ENCODE measurements around the gene RPL29.

The RPL29 gene

DNA sequence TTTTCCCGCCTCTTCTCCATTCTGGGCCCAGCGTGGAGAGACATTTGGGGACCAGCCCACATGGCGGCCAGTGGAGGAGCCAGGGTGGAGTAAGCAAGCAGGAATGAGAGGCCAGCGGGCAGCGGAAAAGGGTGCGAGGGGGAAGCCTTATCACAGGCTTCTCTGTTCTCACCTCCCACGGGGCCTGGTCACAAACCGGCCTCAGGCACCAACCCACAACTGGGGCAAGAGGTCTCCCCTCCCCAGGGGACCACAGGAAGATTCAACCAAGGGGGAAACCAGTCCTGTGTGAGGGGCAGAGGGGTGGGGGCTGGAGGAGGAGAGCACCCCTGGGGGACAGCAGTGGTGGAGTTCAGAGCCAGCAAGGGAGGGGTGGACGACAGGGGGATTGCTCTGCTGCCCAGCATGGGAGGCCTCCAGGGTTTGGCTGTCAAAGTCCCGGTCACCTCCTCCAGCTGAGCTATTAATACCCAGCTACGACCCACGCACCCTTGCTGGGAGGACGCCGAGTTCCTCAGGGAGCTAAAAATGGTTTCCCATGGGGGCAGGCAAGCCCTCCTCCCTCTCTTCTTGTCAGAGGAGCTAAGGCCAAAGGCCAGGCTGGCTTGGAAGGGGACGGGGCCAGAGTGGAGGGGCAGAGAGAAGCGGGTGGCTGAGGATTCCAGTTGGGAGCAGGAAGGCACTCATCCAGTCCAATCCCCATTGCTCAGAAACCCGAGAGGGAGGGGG, 23.8 kb upstream of the RPL29 start:
- Histone ChIP-seq H3K9me3 (no peaks in the 10 kb centered on the region), H3K4me3 (ENCODE audit: low read depth, low read length) (no peak overlapping the region), H3K4me1 (peaks cover 34% of the 10 kb centered on the region), H3K27me3 (no peaks in the 10 kb centered on the region), H3K36me3 (no peaks in the 10 kb centered on the region)
- TF ChIP-seq, protein P1, sequence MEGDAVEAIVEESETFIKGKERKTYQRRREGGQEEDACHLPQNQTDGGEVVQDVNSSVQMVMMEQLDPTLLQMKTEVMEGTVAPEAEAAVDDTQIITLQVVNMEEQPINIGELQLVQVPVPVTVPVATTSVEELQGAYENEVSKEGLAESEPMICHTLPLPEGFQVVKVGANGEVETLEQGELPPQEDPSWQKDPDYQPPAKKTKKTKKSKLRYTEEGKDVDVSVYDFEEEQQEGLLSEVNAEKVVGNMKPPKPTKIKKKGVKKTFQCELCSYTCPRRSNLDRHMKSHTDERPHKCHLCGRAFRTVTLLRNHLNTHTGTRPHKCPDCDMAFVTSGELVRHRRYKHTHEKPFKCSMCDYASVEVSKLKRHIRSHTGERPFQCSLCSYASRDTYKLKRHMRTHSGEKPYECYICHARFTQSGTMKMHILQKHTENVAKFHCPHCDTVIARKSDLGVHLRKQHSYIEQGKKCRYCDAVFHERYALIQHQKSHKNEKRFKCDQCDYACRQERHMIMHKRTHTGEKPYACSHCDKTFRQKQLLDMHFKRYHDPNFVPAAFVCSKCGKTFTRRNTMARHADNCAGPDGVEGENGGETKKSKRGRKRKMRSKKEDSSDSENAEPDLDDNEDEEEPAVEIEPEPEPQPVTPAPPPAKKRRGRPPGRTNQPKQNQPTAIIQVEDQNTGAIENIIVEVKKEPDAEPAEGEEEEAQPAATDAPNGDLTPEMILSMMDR (IDR thresholded peaks at IDR 0.05; ENCODE audit: low read depth, low read length) = no peak
- no peak for DNase-seq

DNA sequence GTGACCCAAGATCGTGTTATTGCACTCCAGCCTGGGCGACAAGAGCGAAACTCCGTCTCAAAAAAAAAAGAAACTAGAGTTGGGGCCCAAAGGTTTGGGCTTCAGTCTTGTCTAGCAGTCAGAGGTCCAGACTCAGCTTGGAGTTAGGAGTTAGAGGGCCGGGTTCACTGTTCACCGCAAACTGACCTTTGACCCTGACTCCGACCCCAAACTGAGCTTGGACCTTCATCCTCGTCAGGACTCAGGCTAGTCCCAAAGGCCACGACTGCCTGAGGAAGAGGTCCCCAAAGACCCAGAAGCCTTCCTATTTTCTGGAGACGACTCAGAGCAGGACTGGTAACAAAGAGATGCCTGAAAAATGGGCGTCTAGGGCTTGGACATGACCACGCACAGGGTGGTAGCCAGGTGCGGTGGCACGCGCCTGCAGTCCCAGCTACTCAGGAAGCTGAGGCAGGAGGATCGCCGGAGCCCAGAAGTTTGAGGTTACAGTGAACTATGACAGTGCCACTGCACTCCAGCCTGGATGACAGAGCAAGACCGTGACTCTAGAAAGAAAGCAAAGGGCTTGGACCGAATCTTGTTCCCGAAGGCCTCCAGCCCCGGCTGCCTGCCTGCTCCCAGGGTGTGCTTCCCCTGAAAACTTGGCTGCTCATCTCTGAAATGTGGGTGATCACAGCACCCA, 22.8 kb upstream of the RPL29 start:
- H3K27me3 ChIP-seq = no peaks in the 10 kb centered on the region
- H3K4me1 ChIP-seq = peaks cover 36% of the 10 kb centered on the region
- no peaks in the 10 kb centered on the region for H3K36me3 ChIP-seq
- no peak overlapping the region for H3K4me3 ChIP-seq (ENCODE audit: low read depth, low read length)
- no peaks in the 10 kb centered on the region for H3K9me3 ChIP-seq
- DNase-seq = no peak
- TF ChIP-seq, protein P1 (IDR thresholded peaks at IDR 0.05; ENCODE audit: low read depth, low read length) = no peak

DNA sequence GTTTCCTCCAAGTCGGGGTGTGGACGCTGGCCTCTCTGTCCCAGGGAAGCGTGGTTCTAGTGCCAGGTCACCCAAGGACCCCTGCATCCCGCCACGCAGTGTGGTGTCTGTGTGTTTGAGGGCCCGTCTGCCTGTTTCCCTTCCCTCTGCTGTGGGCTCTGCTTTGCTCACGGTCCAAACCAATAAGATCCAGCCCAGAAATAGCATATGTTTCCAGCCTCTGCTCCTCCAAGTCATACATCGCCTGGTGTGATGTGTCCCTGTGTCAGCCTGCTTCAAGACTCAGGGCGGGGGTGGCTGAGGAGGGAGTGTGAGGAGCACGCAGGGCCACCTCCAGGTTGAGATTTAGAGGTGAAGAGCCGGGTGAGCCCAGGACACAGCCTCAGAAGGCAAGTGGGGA, 21.9 kb upstream of the RPL29 start:
- no peak overlapping the region for H3K4me3 ChIP-seq (ENCODE audit: low read depth, low read length)
- peaks cover 36% of the 10 kb centered on the region for H3K4me1 ChIP-seq
- no peaks in the 10 kb centered on the region for H3K27me3 ChIP-seq
- H3K36me3 ChIP-seq = no peaks in the 10 kb centered on the region
- no peaks in the 10 kb centered on the region for H3K9me3 ChIP-seq
- TF ChIP-seq, protein P1 (IDR thresholded peaks at IDR 0.05; ENCODE audit: low read depth, low read length) = no peak
- DNase-seq = no peak

DNA sequence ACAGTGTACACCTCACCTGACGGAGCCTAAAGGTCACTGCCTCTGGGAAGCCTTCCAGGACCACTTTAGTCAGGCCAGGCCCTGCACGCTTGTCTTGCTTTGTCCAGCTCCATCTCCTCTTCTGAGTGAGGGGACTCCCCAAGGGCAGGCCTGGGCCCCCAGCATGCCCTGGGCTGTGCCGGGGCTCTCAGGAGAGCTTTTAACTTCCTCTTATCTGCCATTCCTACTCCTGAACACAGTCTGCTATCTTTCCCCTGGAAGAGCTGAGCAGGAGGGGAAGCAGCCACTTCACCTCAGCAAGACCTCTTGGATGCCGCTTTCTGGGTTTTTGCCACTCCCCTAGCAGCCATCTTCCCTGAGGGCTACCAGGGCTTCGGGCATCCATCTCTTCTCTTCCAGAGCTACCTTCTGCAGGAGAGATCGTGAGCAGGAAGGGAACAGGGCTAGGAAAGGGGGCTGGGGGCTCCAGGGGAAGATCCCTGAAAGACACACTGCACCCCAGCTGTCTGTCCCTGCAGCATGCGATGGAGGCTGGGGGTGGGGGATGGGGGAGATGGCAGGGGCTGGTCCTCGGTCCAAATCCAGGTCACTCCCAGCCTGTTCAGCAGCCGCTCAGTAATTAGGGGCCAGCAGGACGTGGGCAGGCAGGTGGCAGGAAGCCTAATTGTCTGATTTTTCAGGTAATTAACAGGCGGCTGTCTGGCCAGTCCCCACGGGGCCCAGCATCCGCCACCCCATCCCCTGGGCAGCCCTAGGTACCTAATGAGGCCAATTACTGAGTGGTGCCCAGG, 19.9 kb upstream of the RPL29 start:
- no peaks in the 10 kb centered on the region for H3K9me3 ChIP-seq
- peak; percentile 33 for DNase-seq
- no peaks in the 10 kb centered on the region for H3K27me3 ChIP-seq
- no peaks in the 10 kb centered on the region for H3K36me3 ChIP-seq
- TF ChIP-seq, protein P1 (IDR thresholded peaks at IDR 0.05; ENCODE audit: low read depth, low read length) = no peak
- peaks cover 25% of the 10 kb centered on the region for H3K4me1 ChIP-seq
- H3K4me3 ChIP-seq (ENCODE audit: low read depth, low read length) = no peak overlapping the region

DNA sequence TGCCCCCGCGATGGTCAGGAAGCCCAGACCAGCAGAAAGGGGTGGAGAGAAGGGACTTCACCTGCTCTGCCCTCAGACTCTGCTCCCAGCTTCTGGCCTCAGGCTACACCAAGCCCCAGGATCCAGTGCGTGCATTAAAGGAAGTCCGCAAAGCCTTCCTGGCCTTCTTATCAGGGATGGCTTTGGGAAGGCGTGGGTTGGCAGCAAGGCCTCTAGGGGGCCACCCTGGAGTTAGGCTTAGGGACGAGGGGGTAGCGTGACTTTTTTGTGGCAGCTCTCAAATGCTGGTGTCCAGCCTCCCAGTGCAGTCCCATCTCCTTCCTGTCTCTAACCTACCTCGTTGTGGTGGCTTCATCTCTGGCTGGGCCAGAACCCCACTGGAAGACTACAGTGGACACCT, 18.9 kb upstream of the RPL29 start:
- H3K27me3 ChIP-seq = no peaks in the 10 kb centered on the region
- no peaks in the 10 kb centered on the region for H3K9me3 ChIP-seq
- no peaks in the 10 kb centered on the region for H3K36me3 ChIP-seq
- H3K4me3 ChIP-seq (ENCODE audit: low read depth, low read length) = no peak overlapping the region
- H3K4me1 ChIP-seq = peaks cover 23% of the 10 kb centered on the region
- DNase-seq = peak; percentile 54
- TF ChIP-seq, protein P1 (IDR thresholded peaks at IDR 0.05; ENCODE audit: low read depth, low read length) = peak; percentile 60
